HG03460 (cell line): Measurements from ENCODE around the gene SPTBN4.
"Not testable (repeated sequence)": the region's sequence is repeated elsewhere in the genome, so short reads cannot be mapped to it uniquely, and the experiment has no call there.

Source experiments
- ATAC-seq: cut with Tn5 transposase; IDR thresholded peaks from one replicate; pipeline ENCODE4 v1.9.1; 2021; ENCODE audit not compliant: unreplicated experiment

SPTBN4 gene

GRCh38 chr19:40441719-40442253, 25.0 kb upstream of the SPTBN4 start:
- no peak for ATAC-seq

- no peak for ATAC-seq
Observed at GRCh38 chr19:40442328-40443130, 24.3 kb upstream of the SPTBN4 start.

GRCh38 chr19:40443131-40443999, 23.4 kb upstream of the SPTBN4 start:
- ATAC-seq, result peak; percentile 64

DNA sequence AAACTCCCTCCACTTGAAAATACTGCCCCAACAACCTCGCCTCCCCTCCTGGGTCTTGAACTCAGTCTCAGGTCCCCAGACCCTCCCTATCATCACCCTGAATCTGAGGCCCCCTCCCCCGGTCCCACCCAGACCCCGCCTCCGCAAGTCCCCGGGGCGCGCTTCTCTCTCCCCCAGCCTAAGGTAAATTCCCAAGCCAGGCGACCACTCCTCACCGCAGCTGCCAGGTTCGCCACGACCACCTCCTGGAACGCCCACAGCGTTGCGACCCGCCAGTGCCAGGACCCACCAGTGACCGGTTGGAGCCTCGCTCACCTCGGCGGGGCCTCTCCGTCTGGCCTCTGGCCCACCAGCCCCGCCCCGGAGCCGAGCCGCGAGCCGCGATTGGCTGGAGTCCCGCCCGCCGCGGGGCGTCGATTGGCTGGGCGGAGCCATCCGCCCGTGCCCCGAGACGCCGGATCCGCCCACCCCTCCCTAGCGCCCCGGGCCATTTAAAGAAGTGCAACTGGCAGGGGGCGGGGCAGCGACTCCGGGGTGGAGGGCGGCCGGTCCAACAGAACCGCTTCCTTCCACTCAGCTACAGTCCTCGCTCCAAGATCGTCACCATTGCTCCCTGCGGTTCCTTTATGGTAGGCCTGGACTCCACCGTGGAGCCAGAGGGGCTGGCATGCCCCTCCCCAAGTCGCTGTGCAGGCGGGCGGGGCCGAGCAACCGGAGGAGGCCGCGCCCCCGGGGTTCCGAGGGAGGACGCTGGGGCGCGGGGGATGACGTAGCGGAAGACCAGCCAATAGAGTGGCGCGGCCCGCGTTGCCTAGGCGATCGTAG, 22.6 kb upstream of the SPTBN4 start, which contains the start of gene SERTAD3:
SERTAD3 (minus strand) TSS at position 336 of the 825 bp plus-strand sequence. CDS start 2,255 bp downstream, outside the sequence.
- ATAC-seq, result peak; percentile 61

GRCh38 chr19:40444825-40445312, 21.9 kb upstream of the SPTBN4 start:
- no peak for ATAC-seq

DNA sequence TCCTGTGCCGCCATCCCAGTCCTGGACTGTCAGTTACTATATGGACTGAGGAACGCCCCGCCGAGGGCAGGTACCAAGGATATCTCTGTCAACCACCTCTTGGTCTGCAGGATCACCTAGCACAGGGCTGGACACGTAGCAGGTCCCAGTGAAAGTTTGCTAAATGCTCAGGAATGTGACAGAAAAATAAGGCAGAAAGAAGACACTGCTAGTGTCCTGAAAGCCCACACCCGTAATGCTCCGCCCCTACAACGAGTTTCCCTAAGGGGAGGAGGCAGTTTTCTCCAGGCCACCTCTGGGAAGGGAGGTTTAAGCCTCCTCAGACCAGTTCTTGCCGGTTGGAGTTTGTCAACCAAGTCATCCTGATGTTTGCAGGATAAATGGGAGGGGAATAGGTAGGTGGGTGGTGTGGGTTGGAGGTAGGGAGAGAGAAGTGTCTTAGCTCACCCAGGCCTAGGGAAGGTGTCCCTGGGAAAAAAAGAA, 21.0 kb upstream of the SPTBN4 start:
- no peak for ATAC-seq

- ATAC-seq, result no peak
Observed at GRCh38 chr19:40446263-40446784, 20.5 kb upstream of the SPTBN4 start.

GRCh38 chr19:40449506-40449905, 17.3 kb upstream of the SPTBN4 start:
- ATAC-seq, result no peak

- no peak for ATAC-seq
Observed at GRCh38 chr19:40450664-40451063, 16.1 kb upstream of the SPTBN4 start.

GRCh38 chr19:40452016-40452415, 14.8 kb upstream of the SPTBN4 start:
- no peak for ATAC-seq

DNA sequence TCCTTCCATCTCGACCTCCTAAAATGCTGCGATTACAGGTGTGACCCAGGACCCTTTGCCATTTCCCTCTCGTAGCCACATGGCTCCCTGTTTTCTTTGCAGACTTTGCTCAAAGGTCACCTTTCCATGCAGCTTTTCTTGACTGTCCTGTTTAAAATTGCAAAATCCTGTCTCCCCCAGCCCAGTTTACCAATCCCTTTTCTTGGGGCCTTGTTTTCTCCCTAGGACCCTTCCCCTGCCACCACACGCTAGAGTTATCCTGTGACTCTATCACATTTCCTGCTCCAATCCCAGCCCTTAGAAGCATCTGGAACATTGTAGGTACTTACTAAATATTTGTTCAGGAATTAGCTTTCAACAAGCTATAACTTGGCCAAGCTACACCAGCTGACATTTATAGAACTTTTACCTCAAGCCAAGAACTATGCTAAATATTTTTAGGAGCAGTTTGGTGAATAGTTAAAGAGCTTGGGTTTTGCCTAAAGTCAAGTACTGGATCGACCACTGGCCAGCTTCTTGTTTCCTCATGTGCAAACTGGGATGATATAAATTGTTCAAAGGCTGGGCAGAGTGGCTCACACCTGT, 13.6 kb upstream of the SPTBN4 start:
- no peak for ATAC-seq

GRCh38 chr19:40453943-40454342, 12.9 kb upstream of the SPTBN4 start:
- not testable (repeated sequence) for ATAC-seq

- ATAC-seq, result no peak
Observed at GRCh38 chr19:40457048-40457447, 9.8 kb upstream of the SPTBN4 start.

- no peak for ATAC-seq
Observed at GRCh38 chr19:40457953-40458596, 8.7 kb upstream of the SPTBN4 start.

DNA sequence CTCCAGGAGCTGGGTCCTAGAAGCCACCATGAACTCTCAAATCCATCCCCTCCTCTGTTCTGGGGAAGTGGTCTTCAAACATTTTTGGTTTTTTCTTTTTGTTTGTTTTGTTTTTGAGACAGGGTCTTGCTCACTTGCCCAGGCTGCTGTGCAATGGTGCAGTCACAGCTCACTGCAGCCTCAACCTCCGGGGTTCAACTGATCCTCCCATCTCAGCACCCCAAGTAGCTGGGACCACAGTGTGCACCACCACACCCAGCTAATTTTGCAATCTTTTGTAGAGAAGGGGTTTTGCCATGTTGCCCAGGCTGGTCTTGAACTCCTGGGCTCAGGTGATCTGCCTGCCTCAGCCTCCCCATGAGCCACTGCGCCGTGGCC, 8.2 kb upstream of the SPTBN4 start:
- ATAC-seq, result no peak

DNA sequence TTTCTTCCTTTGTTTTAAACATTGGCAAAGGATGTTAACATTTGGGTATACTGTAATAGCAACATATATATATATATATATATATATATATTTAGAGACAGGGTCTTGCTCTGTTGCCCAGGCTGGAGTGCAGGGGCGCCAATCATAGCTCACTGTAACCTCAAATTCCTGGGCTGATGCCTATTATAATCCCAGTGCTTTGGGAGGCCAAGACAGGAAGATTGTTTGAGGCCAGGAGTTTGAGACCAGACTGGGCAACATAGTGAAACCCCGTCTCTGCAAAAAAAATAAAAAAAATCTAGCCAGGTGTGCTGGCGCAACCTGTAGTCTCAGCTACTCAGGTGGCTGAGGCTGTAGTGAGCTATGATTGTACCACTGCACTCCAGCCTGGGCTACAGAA, 6.6 kb upstream of the SPTBN4 start:
- ATAC-seq, result no peak

GRCh38 chr19:40461669-40462221, 5.1 kb upstream of the SPTBN4 start:
- no peak for ATAC-seq

DNA sequence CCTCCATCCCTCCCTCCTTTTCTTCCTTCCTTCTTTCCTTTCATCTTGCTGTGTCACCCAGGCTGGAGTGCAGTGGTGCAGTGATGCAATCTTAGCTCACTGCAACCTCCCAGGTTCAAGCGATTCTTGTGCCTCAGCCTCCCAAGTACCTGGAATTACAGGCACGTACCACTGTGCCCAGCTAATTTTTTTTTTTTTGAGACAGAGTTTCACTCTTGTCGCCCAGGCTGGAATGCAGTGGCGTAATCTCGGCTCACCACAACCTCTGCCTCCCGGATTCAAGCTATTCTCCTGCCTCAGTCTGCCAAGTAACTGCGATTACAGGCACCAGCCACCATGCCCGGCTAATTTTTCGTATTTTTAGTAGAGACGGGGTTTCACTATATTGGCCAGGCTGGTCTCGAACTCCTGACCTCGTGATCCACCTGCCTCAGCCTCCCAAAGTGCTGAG, 3.2 kb upstream of the SPTBN4 start:
- not testable (repeated sequence) for ATAC-seq
